ENCODE data around the gene KCTD13.

KCTD13 gene

GRCh38 chr16:29896841-29897240, 29.2 kb downstream of the KCTD13 start:
- H4K20me1 ChIP-seq (ENCODE audit: low read depth, low read length), result no peaks in the 10 kb centered on the region
- no peaks in the 10 kb centered on the region for H3K9me2 ChIP-seq (replicated peaks; ENCODE audit: insufficient read depth, low read length)
- H3K36me3 ChIP-seq (ENCODE audit: low read length), result no peaks in the 10 kb centered on the region
- no peak overlapping the region for H2AFZ ChIP-seq (ENCODE audit: low read depth, low read length, severe bottlenecking)
- no peaks in the 10 kb centered on the region for H3K79me2 ChIP-seq (ENCODE audit: insufficient read depth, low read length)
- H3K9me3 ChIP-seq (ENCODE audit: insufficient read depth, low read length), result no peaks in the 10 kb centered on the region
- H3F3A ChIP-seq (ENCODE audit: insufficient read depth), result no peaks in the 10 kb centered on the region
- TF ChIP-seq EZH2phosphoT487 (conservative IDR thresholded peaks at IDR 0.05; ENCODE audit: low read length), result no peak
- no peak overlapping the region for H3K4me3 ChIP-seq (ENCODE audit: insufficient read depth, low read length, poor library complexity, severe bottlenecking)
- H3K27me3 ChIP-seq (ENCODE audit: low read length), result no peaks in the 10 kb centered on the region
- no peak overlapping the region for H3K4me2 ChIP-seq (ENCODE audit: low read depth, low read length, poor library complexity, severe bottlenecking)
- H3K9ac ChIP-seq (ENCODE audit: low read length), result no peak overlapping the region
- H3K27ac ChIP-seq (ENCODE audit: low read depth, low read length), result no peak overlapping the region

- H3K4me2 ChIP-seq (ENCODE audit: low read depth, low read length, poor library complexity, severe bottlenecking), result no peak overlapping the region
- no peaks in the 10 kb centered on the region for H3K9me3 ChIP-seq (ENCODE audit: insufficient read depth, low read length)
- no peaks in the 10 kb centered on the region for H3K36me3 ChIP-seq (ENCODE audit: low read length)
- no peak overlapping the region for H3K4me3 ChIP-seq (ENCODE audit: insufficient read depth, low read length, poor library complexity, severe bottlenecking)
- no peaks in the 10 kb centered on the region for H3K9me2 ChIP-seq (replicated peaks; ENCODE audit: insufficient read depth, low read length)
- H2AFZ ChIP-seq (ENCODE audit: low read depth, low read length, severe bottlenecking), result no peak overlapping the region
- no peaks in the 10 kb centered on the region for H3F3A ChIP-seq (ENCODE audit: insufficient read depth)
- H3K79me2 ChIP-seq (ENCODE audit: insufficient read depth, low read length), result no peaks in the 10 kb centered on the region
- H3K9ac ChIP-seq (ENCODE audit: low read length), result no peak overlapping the region
- H3K27me3 ChIP-seq (ENCODE audit: low read length), result no peaks in the 10 kb centered on the region
- H3K27ac ChIP-seq (ENCODE audit: low read depth, low read length), result no peak overlapping the region
- TF ChIP-seq EZH2phosphoT487 (conservative IDR thresholded peaks at IDR 0.05; ENCODE audit: low read length), result no peak
- H4K20me1 ChIP-seq (ENCODE audit: low read depth, low read length), result no peaks in the 10 kb centered on the region
Measured at GRCh38 chr16:29894352-29894751, 31.7 kb downstream of the KCTD13 start.

- H3K27ac ChIP-seq (ENCODE audit: low read depth, low read length), result no peak overlapping the region
- no peaks in the 10 kb centered on the region for H3K9me3 ChIP-seq (ENCODE audit: insufficient read depth, low read length)
- H4K20me1 ChIP-seq (ENCODE audit: low read depth, low read length), result no peaks in the 10 kb centered on the region
- no peak overlapping the region for H3K4me3 ChIP-seq (ENCODE audit: insufficient read depth, low read length, poor library complexity, severe bottlenecking)
- H3K79me2 ChIP-seq (ENCODE audit: insufficient read depth, low read length), result no peaks in the 10 kb centered on the region
- H3K36me3 ChIP-seq (ENCODE audit: low read length), result no peaks in the 10 kb centered on the region
- no peaks in the 10 kb centered on the region for H3K27me3 ChIP-seq (ENCODE audit: low read length)
- H3K4me2 ChIP-seq (ENCODE audit: low read depth, low read length, poor library complexity, severe bottlenecking), result no peak overlapping the region
- no peaks in the 10 kb centered on the region for H3K9me2 ChIP-seq (replicated peaks; ENCODE audit: insufficient read depth, low read length)
- H3K9ac ChIP-seq (ENCODE audit: low read length), result no peak overlapping the region
- H2AFZ ChIP-seq (ENCODE audit: low read depth, low read length, severe bottlenecking), result no peak overlapping the region
- TF ChIP-seq CTCF (IDR thresholded peaks at IDR 0.05; ENCODE audit: insufficient read depth, low read length, poor library complexity, severe bottlenecking) (no peak), EZH2phosphoT487 (conservative IDR thresholded peaks at IDR 0.05; ENCODE audit: low read length) (no peak)
- no peaks in the 10 kb centered on the region for H3F3A ChIP-seq (ENCODE audit: insufficient read depth)
Measured at GRCh38 chr16:29893553-29893952, 32.5 kb downstream of the KCTD13 start.

- H3K4me2 ChIP-seq (ENCODE audit: low read depth, low read length, poor library complexity, severe bottlenecking), result no peak overlapping the region
- no peaks in the 10 kb centered on the region for H3K27me3 ChIP-seq (ENCODE audit: low read length)
- no peak overlapping the region for H3K27ac ChIP-seq (ENCODE audit: low read depth, low read length)
- no peaks in the 10 kb centered on the region for H3K79me2 ChIP-seq (ENCODE audit: insufficient read depth, low read length)
- H3F3A ChIP-seq (ENCODE audit: insufficient read depth), result no peaks in the 10 kb centered on the region
- no peak overlapping the region for H3K4me3 ChIP-seq (ENCODE audit: insufficient read depth, low read length, poor library complexity, severe bottlenecking)
- H3K9me3 ChIP-seq (ENCODE audit: insufficient read depth, low read length), result no peaks in the 10 kb centered on the region
- H3K36me3 ChIP-seq (ENCODE audit: low read length), result no peaks in the 10 kb centered on the region
- no peaks in the 10 kb centered on the region for H4K20me1 ChIP-seq (ENCODE audit: low read depth, low read length)
- TF ChIP-seq EZH2phosphoT487 (conservative IDR thresholded peaks at IDR 0.05; ENCODE audit: low read length) (no peak), CTCF (IDR thresholded peaks at IDR 0.05; ENCODE audit: insufficient read depth, low read length, poor library complexity, severe bottlenecking) (no peak)
- no peak overlapping the region for H3K9ac ChIP-seq (ENCODE audit: low read length)
- H2AFZ ChIP-seq (ENCODE audit: low read depth, low read length, severe bottlenecking), result no peak overlapping the region
- H3K9me2 ChIP-seq (replicated peaks; ENCODE audit: insufficient read depth, low read length), result no peaks in the 10 kb centered on the region
Measured at GRCh38 chr16:29892458-29892813, 33.6 kb downstream of the KCTD13 start.

Measured in SU-DHL-6 (cell line).